ENCODE results near the gene C1QB.

The C1QB gene

GRCh38 chr1:22645931-22646330, 7.1 kb upstream of the C1QB start:
- Histone ChIP-seq H3K27me3 (ENCODE audit: insufficient read depth, poor library complexity, severe bottlenecking) (no peaks in the 10 kb centered on the region), H3K4me3 (replicated peaks; ENCODE audit: insufficient read depth, low read length) (no peak overlapping the region), H3K27ac (replicated peaks) (no peak overlapping the region)
- no peak for TF ChIP-seq SPI1 (IDR thresholded peaks at IDR 0.05; ENCODE audit: borderline replicate concordance, low read depth)
- no peak for TF ChIP-seq POLR2AphosphoS5 (IDR thresholded peaks at IDR 0.05; ENCODE audit: low read depth)
- TF ChIP-seq REST (IDR thresholded peaks at IDR 0.05; ENCODE audit: insufficient replicate concordance, low read depth) = no peak
- TF ChIP-seq, protein P1, sequence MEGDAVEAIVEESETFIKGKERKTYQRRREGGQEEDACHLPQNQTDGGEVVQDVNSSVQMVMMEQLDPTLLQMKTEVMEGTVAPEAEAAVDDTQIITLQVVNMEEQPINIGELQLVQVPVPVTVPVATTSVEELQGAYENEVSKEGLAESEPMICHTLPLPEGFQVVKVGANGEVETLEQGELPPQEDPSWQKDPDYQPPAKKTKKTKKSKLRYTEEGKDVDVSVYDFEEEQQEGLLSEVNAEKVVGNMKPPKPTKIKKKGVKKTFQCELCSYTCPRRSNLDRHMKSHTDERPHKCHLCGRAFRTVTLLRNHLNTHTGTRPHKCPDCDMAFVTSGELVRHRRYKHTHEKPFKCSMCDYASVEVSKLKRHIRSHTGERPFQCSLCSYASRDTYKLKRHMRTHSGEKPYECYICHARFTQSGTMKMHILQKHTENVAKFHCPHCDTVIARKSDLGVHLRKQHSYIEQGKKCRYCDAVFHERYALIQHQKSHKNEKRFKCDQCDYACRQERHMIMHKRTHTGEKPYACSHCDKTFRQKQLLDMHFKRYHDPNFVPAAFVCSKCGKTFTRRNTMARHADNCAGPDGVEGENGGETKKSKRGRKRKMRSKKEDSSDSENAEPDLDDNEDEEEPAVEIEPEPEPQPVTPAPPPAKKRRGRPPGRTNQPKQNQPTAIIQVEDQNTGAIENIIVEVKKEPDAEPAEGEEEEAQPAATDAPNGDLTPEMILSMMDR (IDR thresholded peaks at IDR 0.05; ENCODE audit: insufficient read depth, low read length) = no peak
- no peak for TF ChIP-seq GABPA (IDR thresholded peaks at IDR 0.05; ENCODE audit: low read depth)
- peak in 1 of 2 experiments; percentile 9 for DNase-seq (ENCODE audit: low read depth in 1 of 2, low spot score in 1 of 2)

GRCh38 chr1:22646384-22646783, 6.7 kb upstream of the C1QB start:
- H3K27me3 ChIP-seq (ENCODE audit: insufficient read depth, poor library complexity, severe bottlenecking) = no peaks in the 10 kb centered on the region
- H3K4me3 ChIP-seq (replicated peaks; ENCODE audit: insufficient read depth, low read length) = no peak overlapping the region
- DNase-seq (ENCODE audit: low read depth in 1 of 2, low spot score in 1 of 2) = no peak
- TF ChIP-seq POLR2AphosphoS5 (IDR thresholded peaks at IDR 0.05; ENCODE audit: low read depth) (no peak), GABPA (IDR thresholded peaks at IDR 0.05; ENCODE audit: low read depth) (no peak), REST (IDR thresholded peaks at IDR 0.05; ENCODE audit: insufficient replicate concordance, low read depth) (no peak), SPI1 (IDR thresholded peaks at IDR 0.05; ENCODE audit: borderline replicate concordance, low read depth) (no peak)
- TF ChIP-seq, protein P1 (IDR thresholded peaks at IDR 0.05; ENCODE audit: insufficient read depth, low read length) = no peak
- no peak overlapping the region for H3K27ac ChIP-seq (replicated peaks)

DNA sequence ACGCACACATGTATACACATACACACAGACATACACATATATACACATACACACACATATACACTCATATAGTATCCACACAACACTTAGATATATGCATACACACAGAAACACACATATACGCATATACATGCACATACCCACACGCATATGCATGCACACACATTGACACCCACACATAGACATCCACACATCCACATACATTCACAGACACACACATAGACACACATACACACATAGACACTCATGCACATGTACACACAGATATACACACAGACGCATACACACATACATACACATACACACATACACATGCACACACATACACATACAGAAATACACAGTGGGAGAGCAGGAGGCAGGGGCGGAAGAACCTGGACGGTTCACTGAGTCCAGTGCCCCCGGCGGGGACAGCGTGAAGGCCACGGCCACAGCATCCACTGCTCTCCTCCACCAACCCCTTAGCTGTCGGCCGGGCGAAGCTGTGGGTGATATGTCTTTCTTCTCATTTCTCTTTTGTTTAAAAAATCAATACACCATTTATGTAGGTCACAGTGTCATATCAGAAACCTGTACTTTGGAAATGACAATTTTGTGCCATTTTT, 2.8 kb upstream of the C1QB start:
- no peak for TF ChIP-seq SPI1 (IDR thresholded peaks at IDR 0.05; ENCODE audit: borderline replicate concordance, low read depth)
- TF ChIP-seq REST (IDR thresholded peaks at IDR 0.05; ENCODE audit: insufficient replicate concordance, low read depth) = no peak
- TF ChIP-seq GABPA (IDR thresholded peaks at IDR 0.05; ENCODE audit: low read depth) = no peak
- TF ChIP-seq POLR2AphosphoS5 (IDR thresholded peaks at IDR 0.05; ENCODE audit: low read depth) = no peak
- TF ChIP-seq, protein P1 (IDR thresholded peaks at IDR 0.05; ENCODE audit: insufficient read depth, low read length) = no peak
- no peak for DNase-seq (ENCODE audit: low read depth in 1 of 2, low spot score in 1 of 2)
- H3K27ac ChIP-seq (replicated peaks) = no peak overlapping the region
- H3K27me3 ChIP-seq (ENCODE audit: insufficient read depth, poor library complexity, severe bottlenecking) = no peaks in the 10 kb centered on the region
- no peak overlapping the region for H3K4me3 ChIP-seq (replicated peaks; ENCODE audit: insufficient read depth, low read length)

All from HL-60 (cell line).